ACC112 (cell line): ENCODE measurements around the gene ADAT1.

Source experiments
- H2AFZ ChIP-seq: fragments of 200-600 bp; sonication (generic); one replicate; pipeline ENCODE4 v1.6.0; 2017; ENCODE audit warnings: antibody characterized with exemption, low read length; ENCODE audit not compliant: unreplicated experiment
- H3K27ac ChIP-seq: fragments of 200-600 bp; sonication (generic); 2 replicates; pipeline ENCODE4 v1.5.1; 2014; ENCODE audit warnings: low read depth, mild to moderate bottlenecking, antibody characterized with exemption, low read length, moderate library complexity
- H3K27me3 ChIP-seq: fragments of 200-600 bp; sonication (generic); 2 replicates; pipeline ENCODE4 v1.6.1; 2014; ENCODE audit warnings: mild to moderate bottlenecking, antibody characterized with exemption, low read length, moderate library complexity, mixed read lengths; ENCODE audit not compliant: insufficient read depth
- H3K36me3 ChIP-seq: fragments of 200-600 bp; sonication (generic); 2 replicates; pipeline ENCODE4 v1.6.1; 2016; ENCODE audit warnings: mild to moderate bottlenecking, antibody characterized with exemption, low read length, moderate library complexity, mixed read lengths; ENCODE audit not compliant: insufficient read depth
- H3K4me1 ChIP-seq: fragments of 200-600 bp; sonication (generic); one replicate; pipeline ENCODE4 v1.6.1; 2016; ENCODE audit warnings: low read length, mixed read lengths; ENCODE audit not compliant: insufficient read depth, unreplicated experiment, control insufficient read depth
- H3K4me3 ChIP-seq: fragments of 200-600 bp; sonication (generic); 2 replicates; pipeline ENCODE4 v1.5.1; 2014; ENCODE audit warnings: mild to moderate bottlenecking, low read depth, low read length
- H3K79me2 ChIP-seq: fragments of 200-600 bp; sonication (generic); one replicate; pipeline ENCODE4 v1.6.0; 2016; ENCODE audit warnings: low read length; ENCODE audit not compliant: control insufficient read depth, unreplicated experiment, insufficient read depth

Gene ADAT1, protein sequence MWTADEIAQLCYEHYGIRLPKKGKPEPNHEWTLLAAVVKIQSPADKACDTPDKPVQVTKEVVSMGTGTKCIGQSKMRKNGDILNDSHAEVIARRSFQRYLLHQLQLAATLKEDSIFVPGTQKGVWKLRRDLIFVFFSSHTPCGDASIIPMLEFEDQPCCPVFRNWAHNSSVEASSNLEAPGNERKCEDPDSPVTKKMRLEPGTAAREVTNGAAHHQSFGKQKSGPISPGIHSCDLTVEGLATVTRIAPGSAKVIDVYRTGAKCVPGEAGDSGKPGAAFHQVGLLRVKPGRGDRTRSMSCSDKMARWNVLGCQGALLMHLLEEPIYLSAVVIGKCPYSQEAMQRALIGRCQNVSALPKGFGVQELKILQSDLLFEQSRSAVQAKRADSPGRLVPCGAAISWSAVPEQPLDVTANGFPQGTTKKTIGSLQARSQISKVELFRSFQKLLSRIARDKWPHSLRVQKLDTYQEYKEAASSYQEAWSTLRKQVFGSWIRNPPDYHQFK

DNA sequence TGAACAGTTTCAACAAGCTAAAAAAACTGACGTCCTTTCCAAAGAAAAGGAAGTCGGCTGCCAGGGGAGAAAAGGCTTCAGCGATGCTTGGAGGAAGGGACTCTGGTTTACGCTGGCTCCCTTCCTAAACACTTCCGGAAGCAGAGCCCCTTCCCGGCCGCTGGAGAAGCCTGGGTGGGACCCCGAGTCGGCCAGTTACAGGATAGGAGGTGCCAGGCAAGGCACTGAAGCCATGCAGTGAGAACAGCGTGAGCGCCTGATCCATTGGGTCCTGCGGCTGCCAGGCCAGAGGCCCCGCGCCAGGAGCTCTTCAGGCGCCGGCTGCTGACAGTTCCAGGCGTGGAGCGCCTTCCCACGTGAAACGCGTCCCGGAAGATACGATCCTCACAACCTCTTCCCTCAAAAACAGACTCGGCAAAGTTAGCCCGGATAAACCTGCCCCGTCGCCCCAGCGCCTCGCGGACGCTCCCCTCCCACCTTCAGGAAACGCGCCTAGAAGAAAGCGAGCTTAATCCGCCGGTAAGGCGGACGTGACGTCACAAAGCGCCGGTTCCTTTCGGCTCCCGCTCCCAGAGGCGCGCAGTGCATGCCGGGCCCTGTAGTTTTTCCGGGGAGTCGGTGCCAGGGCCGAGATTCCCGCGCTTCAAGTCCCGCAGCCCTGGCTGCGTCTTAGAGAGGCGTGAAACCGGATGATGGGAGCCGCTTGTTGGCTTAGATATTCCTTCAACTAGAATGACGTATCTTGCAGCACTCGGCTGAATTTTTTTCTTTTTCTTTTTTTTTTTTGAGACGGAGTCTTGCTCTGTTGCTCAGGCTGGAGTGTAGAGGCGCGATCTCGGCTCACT lies at the start of gene ADAT1:
Gene ADAT1 (minus strand): TSS at position 521 of the 845 bp plus-strand sequence. CDS start 2,482 bp downstream, outside the sequence.
- Histone ChIP-seq H2AFZ (peak within 1 kb of the TSS; percentile 69), H3K27ac (peak within 1 kb of the TSS; percentile 69), H3K79me2 (peaks cover 12% of the 10 kb centered on the region), H3K4me3 (peak within 1 kb of the TSS; percentile 81), H3K36me3 (peaks cover 24% of the 10 kb centered on the region), H3K4me1 (peaks cover 27% of the 10 kb centered on the region), H3K27me3 (no peaks in the 10 kb centered on the region)

DNA sequence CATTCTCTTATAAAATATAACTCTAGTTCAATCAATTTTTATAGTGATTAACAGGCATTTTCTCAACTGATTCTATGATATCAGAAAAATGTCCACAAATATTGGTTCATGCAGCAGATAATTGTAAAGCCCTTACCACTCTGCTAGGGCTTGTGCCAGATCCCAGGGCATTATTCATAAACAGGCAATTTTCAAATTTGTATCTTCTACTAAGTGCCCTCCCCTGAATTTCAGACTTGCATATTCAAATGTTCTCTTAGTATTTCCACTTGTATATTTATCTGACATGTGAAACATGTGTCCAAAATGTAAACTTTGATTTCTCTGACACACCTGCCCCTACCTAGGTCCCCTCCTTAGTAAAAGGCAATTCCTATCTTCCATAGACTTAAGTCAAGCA lies 44.4 kb upstream of the ADAT1 start:
- no peaks in the 10 kb centered on the region for H3K36me3 ChIP-seq
- no peak overlapping the region for H3K27ac ChIP-seq
- no peak overlapping the region for H2AFZ ChIP-seq
- no peaks in the 10 kb centered on the region for H3K4me1 ChIP-seq
- no peak overlapping the region for H3K4me3 ChIP-seq
- H3K79me2 ChIP-seq, result no peaks in the 10 kb centered on the region
- H3K27me3 ChIP-seq, result no peaks in the 10 kb centered on the region

DNA sequence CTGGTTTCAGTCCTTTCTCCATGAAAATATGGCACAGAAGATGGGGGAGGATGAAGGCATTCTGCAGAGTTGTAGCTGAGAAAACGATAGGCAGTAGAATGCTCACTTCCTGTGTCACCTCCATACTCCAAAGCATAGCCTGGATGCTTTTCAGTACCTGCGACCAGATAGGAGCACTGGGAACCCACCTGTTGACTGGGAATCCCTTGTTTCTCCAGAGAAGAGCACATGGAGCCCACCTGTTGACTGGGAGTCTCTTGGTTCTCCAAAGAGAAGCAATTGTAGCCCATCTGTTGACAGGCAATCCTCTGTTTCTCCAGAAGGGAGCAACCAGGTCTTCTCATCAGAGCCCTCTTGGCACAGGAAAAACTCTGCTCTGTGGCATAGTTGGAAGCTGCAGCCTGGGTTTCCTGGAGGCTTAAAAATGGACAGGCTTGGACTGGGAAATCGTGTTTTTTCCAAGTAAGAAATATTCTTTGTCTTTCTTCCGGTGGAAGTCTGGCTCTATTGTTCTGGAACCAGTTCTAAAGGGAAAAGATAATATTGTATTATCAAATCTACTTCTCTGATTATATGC lies 37.7 kb upstream of the ADAT1 start:
- H3K36me3 ChIP-seq, result peaks cover 16% of the 10 kb centered on the region
- no peak overlapping the region for H3K4me3 ChIP-seq
- H3K27ac ChIP-seq, result no peak overlapping the region
- H3K4me1 ChIP-seq, result no peaks in the 10 kb centered on the region
- no peaks in the 10 kb centered on the region for H3K27me3 ChIP-seq
- H3K79me2 ChIP-seq, result no peaks in the 10 kb centered on the region
- no peak overlapping the region for H2AFZ ChIP-seq

DNA sequence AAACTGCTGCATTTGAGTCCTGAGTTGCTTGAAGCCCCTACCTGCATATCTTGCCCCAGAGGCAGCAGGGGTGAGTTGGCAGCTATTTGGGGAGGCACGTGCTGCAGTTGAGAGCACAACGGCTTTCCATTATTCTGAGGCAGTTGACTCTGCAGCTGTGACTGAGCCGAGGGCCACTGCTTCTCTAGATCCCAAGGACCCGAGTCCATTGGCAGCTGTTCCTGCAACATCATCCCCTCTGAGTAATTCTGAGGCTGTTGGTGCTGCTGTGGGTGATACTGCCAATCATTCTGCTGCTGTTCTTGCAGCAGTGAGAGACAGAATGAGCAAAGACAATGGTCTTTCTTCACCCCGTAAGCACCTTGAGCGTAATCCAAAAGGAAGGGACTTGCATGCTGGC lies 37.2 kb upstream of the ADAT1 start:
- Histone ChIP-seq H3K36me3 (peaks cover 19% of the 10 kb centered on the region), H3K27me3 (no peaks in the 10 kb centered on the region), H3K4me1 (no peaks in the 10 kb centered on the region), H3K4me3 (no peak overlapping the region), H2AFZ (no peak overlapping the region), H3K27ac (no peak overlapping the region), H3K79me2 (no peaks in the 10 kb centered on the region)

DNA sequence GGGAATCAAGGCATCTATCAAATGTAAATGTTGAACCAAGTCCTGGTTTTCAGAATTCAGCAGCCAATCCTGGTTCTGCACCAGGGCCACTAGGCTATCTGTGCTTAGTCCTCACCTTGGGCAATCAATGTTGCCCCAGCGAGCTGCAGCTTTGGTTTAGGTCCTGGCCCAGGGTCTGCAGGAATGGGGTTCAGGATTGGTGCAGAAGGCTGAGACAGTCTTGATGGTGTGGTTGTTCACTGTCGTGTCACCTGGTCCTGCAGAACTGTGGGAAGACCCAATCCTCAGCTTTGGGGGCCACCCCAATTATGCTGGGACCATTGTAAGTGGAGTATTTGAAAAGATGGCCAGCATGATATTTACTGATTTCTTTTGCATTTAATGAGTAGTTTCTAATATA lies 35.1 kb upstream of the ADAT1 start:
- peaks cover under 1% of the 10 kb centered on the region for H3K4me1 ChIP-seq
- H3K79me2 ChIP-seq, result peaks cover 7% of the 10 kb centered on the region
- H3K27me3 ChIP-seq, result no peaks in the 10 kb centered on the region
- H2AFZ ChIP-seq, result no peak overlapping the region
- H3K27ac ChIP-seq, result no peak overlapping the region
- peaks cover 26% of the 10 kb centered on the region for H3K36me3 ChIP-seq
- H3K4me3 ChIP-seq, result no peak overlapping the region

DNA sequence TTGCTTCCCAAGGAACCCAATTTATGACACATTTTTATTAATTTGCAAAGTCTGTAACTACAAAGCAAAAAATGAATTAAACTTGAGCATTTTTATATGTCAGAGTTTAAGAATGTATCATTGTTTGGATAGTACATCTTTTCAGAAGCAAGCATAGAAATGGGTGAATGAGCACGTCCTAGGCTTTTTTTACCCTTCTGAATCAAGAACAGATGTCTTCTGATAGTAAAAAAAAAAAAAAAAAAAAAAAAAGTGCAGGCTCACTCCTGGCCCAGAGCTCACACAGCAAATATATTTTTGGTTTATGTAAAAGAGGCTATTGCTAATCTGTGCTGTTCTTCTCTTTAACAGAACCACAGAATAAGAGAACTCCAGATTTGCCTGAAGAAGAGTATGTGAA lies 30.8 kb upstream of the ADAT1 start:
- peaks cover 48% of the 10 kb centered on the region for H3K79me2 ChIP-seq
- no peak overlapping the region for H2AFZ ChIP-seq
- no peaks in the 10 kb centered on the region for H3K27me3 ChIP-seq
- H3K4me3 ChIP-seq, result no peak overlapping the region
- H3K27ac ChIP-seq, result no peak overlapping the region
- peaks cover 26% of the 10 kb centered on the region for H3K36me3 ChIP-seq
- peaks cover 21% of the 10 kb centered on the region for H3K4me1 ChIP-seq

DNA sequence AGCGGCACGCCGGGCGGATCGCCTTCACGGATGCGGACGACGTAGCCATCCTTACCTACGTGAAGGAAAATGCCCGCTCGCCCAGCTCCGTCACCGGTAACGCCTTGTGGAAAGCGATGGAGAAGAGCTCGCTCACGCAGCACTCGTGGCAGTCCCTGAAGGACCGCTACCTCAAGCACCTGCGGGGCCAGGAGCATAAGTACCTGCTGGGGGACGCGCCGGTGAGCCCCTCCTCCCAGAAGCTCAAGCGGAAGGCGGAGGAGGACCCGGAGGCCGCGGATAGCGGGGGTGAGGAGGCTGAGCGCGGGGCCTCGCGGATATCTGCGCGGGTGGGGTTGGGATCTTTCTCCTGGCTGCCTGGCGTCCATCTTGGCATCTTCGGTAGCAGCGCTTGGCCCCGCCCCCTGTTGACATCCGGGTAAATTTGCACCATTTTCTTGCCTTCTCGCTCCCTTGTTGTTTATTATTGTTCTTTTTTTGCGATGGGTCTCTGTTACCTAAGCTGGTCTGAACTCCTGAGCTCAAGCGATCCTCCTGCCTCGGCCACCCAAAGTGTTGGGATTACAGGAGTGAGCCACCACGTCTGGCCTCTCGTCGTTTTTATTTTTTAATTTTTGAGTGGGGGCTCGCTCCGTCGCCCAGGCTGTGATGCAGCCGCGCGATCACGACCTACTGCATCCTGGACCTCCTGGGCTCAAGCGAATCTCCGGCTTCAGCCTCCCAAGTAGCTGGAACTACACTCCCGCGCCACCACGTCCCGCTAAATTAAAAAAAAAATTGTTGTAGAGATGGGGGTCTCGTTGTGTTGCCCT lies 25.4 kb upstream of the ADAT1 start:
- Histone ChIP-seq H3K4me3 (peak overlapping the region; percentile 91), H2AFZ (peak overlapping the region; percentile 98), H3K4me1 (peaks cover 28% of the 10 kb centered on the region), H3K79me2 (peaks cover 95% of the 10 kb centered on the region), H3K27ac (peak overlapping the region; percentile 76), H3K27me3 (no peaks in the 10 kb centered on the region), H3K36me3 (peaks cover 13% of the 10 kb centered on the region; the same call in 1 of the 2 replicates)

DNA sequence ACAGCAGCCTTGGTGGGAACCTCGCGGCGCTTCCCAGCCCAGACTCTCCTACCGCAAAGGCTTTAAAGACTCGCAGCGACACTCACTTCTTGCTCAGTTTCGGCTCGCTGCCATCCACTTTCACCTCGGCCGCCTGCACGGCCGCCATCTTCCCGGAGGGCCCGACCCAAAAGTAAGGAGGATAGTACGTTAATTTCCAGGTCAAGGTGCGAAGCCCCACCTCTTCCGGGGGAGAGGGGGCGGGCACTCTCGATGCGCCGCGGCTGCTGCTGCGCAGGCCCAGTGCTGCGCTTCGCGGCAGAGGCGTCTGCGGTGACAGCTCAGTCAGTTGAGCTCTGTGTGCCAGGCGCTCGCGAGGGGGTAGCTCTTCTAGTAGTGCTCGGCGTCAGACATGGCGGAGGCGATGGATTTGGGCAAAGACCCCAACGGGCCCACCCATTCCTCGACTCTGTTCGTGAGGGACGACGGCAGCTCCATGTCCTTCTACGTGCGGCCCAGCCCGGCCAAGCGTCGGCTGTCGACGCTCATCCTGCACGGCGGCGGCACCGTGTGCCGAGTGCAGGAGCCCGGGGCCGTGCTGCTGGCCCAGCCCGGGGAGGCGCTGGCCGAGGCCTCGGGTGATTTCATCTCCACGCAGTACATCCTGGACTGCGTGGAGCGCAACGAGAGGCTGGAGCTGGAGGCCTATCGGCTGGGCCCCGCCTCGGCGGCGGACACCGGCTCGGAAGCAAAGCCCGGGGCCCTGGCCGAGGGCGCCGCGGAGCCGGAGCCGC lies 24.6 kb upstream of the ADAT1 start, which contains the start of the genes KARS1 and TERF2IP:
Gene KARS1 (minus strand): TSS at position 174 of the 773 bp plus-strand sequence. CDS start 26 bp downstream, at position 148.
Gene TERF2IP (plus strand): TSS at position 282 of the 773 bp plus-strand sequence. CDS start 110 bp downstream, at position 392.
- Histone ChIP-seq H3K4me3 (peak within 1 kb of the TSS; percentile 91), H3K27me3 (no peaks in the 10 kb centered on the region), H3K79me2 (peaks cover 94% of the 10 kb centered on the region), H3K4me1 (peaks cover 22% of the 10 kb centered on the region), H2AFZ (peak within 1 kb of the TSS; percentile 98), H3K27ac (peak within 1 kb of the TSS; percentile 76), H3K36me3 (peaks cover 16% of the 10 kb centered on the region)

DNA sequence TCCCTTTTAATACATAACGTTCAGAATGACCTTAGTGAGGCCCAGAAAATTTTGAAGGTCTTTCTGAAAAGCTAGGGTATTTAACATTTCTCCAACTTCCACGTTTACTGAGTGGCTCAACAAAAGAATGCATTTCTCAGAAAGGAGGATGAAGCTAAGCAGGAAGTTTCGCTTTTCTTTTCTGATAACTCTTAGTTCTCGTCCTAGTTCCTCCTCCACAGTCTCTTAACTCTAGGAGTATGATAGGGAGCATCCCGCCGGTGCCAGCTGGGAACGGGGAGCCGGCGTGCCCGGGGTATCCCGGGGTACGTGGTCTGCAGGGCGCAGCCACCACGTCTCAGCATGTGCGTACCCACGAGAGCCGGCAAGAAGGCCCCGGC lies 24.0 kb upstream of the ADAT1 start:
- peak overlapping the region; percentile 39 for H3K27ac ChIP-seq
- no peaks in the 10 kb centered on the region for H3K27me3 ChIP-seq
- peaks cover 21% of the 10 kb centered on the region for H3K4me1 ChIP-seq
- peaks cover 95% of the 10 kb centered on the region for H3K79me2 ChIP-seq
- peaks cover 21% of the 10 kb centered on the region for H3K36me3 ChIP-seq
- H3K4me3 ChIP-seq, result peak overlapping the region; percentile 91
- H2AFZ ChIP-seq, result peak overlapping the region; percentile 81
